ENCODE data around the gene GPD2. TPM values are rescaled to one million over a fixed set of nuclear protein-coding genes. Genes with fewer than 3 reads are reported as not detected.

GPD2 gene
- total and polyA plus RNA-seq, 2 of the 13 experiments (the other 11 are each of a cell fraction or from before 2014, with no cell fraction given) = not detected

DNA sequence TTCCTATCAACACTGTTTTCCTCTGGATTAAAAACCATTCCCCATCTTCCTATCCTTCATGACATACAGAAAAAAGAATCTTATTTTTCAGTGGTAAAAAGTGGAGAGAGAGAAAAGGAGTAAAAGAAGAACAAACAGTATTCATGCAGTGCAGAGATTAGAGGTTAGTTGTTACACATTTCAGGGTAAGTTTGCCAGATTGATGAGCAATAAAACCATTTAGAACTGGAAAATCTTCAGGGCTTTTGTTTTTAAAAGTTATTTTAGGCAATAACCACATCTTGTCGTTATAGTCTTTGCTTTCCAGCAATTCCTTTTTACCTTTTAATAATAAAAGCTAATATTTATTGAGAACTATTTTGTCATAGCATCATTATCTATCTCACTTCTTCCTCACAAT, 104.5 kb downstream of the GPD2 start:
- Histone ChIP-seq H3K9me3 (ENCODE audit: low read length) (no peaks in the 10 kb centered on the region), H4K20me1 (ENCODE audit: insufficient read depth, low read length) (no peaks in the 10 kb centered on the region), H2AFZ (ENCODE audit: low read length) (no peak overlapping the region), H3K79me2 (ENCODE audit: insufficient read depth, low read length) (no peaks in the 10 kb centered on the region), H3K4me2 (ENCODE audit: low read depth, low read length) (no peak overlapping the region), H3K4me1 (ENCODE audit: insufficient read depth, low read length) (no peaks in the 10 kb centered on the region), H3K9ac (ENCODE audit: insufficient read depth, low read depth, low read length) (no peak overlapping the region), H3K27ac (ENCODE audit: extremely low read length, insufficient read depth, low read length) (no peak overlapping the region), H3K27me3 (ENCODE audit: control insufficient read depth in 1 of 2, insufficient read depth in 2 of 2, low read length in 2 of 2) (no peaks in the 10 kb centered on the region), H3K36me3 (replicated peaks in 1 of 2; ENCODE audit: control insufficient read depth in 1 of 2, insufficient read depth in 2 of 2, low read length in 2 of 2) (no peaks in the 10 kb centered on the region), H3K4me3 (replicated peaks in 1 of 3; ENCODE audit: insufficient read depth in 1 of 3, low read depth in 2 of 3, low read length in 3 of 3) (no peak overlapping the region)
- intact Hi-C loops (cut with micrococcal nuclease; ENCODE audit: unreplicated experiment) = no loop called here
- POLR2A ChIA-PET = no interaction called here
- ATAC-seq (no peak), DNase-seq (ENCODE audit: low spot score) (no peak), FAIRE-seq (no peak)
- WGBS (ENCODE audit: low lambda C conversion rate) = 2% methylated on average over 1 of the region's 1 CpG
- CTCF ChIA-PET (ENCODE audit: low intra/inter-chr PET ratio, low total read pairs) = no interaction called here
- in situ Hi-C loops (cut with HindIII; ENCODE audit: extremely low pct_ligation_motif_present, low pct_unique_long_range_greater_than_20kb) = no loop called here
- BruUV-seq (replicated peaks) = no TSS peak
- TF ChIP-seq ATM (IDR thresholded peaks at IDR 0.05; ENCODE audit: borderline replicate concordance) = no peak
- no peak for TF ChIP-seq ZNF766 (CRISPR knock-in tag; IDR thresholded peaks at IDR 0.05; ENCODE audit: borderline replicate concordance)
- TF ChIP-seq, protein P1, sequence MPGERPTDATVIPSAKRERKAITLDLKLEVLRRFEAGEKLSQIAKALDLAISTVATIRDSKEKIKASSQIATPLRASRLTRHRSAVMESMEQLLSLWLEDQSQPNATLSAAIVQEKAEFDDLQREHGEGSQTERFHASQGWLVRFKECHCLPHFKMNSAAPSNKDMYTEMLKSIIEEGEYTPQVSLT (CRISPR knock-in tag; IDR thresholded peaks at IDR 0.05; ENCODE audit: borderline replicate concordance, low read depth) = no peak
- TF ChIP-seq MAZ (IDR thresholded peaks at IDR 0.05; ENCODE audit: borderline replicate concordance, low read depth, low read length) = no peak
- TF ChIP-seq MAZ (CRISPR knock-in tag; IDR thresholded peaks at IDR 0.05; ENCODE audit: low read depth) = no peak
- TF ChIP-seq, protein P2, sequence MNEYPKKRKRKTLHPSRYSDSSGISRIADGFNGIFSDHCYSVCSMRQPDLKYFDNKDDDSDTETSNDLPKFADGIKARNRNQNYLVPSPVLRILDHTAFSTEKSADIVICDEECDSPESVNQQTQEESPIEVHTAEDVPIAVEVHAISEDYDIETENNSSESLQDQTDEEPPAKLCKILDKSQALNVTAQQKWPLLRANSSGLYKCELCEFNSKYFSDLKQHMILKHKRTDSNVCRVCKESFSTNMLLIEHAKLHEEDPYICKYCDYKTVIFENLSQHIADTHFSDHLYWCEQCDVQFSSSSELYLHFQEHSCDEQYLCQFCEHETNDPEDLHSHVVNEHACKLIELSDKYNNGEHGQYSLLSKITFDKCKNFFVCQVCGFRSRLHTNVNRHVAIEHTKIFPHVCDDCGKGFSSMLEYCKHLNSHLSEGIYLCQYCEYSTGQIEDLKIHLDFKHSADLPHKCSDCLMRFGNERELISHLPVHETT (CRISPR knock-in tag; conservative IDR thresholded peaks at IDR 0.05) = no peak
- TF ChIP-seq SIX1 (CRISPR knock-in tag; IDR thresholded peaks at IDR 0.05; ENCODE audit: borderline replicate concordance) = no peak
- TF ChIP-seq HCFC1 (IDR thresholded peaks at IDR 0.05; ENCODE audit: low read depth, low read length) = no peak
- TF ChIP-seq, protein P3, sequence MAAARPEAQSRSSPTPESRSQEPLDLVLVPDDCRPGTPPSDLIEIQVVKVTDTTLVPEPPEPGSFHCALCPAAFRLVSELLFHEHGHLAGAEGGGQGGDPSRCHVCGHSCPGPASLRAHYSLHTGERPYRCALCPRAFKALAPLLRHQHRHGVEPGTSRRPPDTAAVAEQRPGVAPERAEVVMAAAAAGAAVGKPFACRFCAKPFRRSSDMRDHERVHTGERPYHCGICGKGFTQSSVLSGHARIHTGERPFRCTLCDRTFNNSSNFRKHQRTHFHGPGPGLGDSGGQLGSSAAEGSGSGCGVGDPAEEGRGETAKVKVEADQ (CRISPR knock-in tag; IDR thresholded peaks at IDR 0.05; ENCODE audit: borderline replicate concordance) = no peak
- no peak for TF ChIP-seq NAIF1 (CRISPR knock-in tag; IDR thresholded peaks at IDR 0.05; ENCODE audit: borderline replicate concordance)
- TF ChIP-seq, protein P4, sequence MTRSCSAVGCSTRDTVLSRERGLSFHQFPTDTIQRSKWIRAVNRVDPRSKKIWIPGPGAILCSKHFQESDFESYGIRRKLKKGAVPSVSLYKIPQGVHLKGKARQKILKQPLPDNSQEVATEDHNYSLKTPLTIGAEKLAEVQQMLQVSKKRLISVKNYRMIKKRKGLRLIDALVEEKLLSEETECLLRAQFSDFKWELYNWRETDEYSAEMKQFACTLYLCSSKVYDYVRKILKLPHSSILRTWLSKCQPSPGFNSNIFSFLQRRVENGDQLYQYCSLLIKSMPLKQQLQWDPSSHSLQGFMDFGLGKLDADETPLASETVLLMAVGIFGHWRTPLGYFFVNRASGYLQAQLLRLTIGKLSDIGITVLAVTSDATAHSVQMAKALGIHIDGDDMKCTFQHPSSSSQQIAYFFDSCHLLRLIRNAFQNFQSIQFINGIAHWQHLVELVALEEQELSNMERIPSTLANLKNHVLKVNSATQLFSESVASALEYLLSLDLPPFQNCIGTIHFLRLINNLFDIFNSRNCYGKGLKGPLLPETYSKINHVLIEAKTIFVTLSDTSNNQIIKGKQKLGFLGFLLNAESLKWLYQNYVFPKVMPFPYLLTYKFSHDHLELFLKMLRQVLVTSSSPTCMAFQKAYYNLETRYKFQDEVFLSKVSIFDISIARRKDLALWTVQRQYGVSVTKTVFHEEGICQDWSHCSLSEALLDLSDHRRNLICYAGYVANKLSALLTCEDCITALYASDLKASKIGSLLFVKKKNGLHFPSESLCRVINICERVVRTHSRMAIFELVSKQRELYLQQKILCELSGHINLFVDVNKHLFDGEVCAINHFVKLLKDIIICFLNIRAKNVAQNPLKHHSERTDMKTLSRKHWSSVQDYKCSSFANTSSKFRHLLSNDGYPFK (CRISPR knock-in tag; IDR thresholded peaks at IDR 0.05; ENCODE audit: borderline replicate concordance) = no peak
- no peak for TF ChIP-seq AHR (CRISPR knock-in tag; IDR thresholded peaks at IDR 0.05)
- TF ChIP-seq, protein P5, sequence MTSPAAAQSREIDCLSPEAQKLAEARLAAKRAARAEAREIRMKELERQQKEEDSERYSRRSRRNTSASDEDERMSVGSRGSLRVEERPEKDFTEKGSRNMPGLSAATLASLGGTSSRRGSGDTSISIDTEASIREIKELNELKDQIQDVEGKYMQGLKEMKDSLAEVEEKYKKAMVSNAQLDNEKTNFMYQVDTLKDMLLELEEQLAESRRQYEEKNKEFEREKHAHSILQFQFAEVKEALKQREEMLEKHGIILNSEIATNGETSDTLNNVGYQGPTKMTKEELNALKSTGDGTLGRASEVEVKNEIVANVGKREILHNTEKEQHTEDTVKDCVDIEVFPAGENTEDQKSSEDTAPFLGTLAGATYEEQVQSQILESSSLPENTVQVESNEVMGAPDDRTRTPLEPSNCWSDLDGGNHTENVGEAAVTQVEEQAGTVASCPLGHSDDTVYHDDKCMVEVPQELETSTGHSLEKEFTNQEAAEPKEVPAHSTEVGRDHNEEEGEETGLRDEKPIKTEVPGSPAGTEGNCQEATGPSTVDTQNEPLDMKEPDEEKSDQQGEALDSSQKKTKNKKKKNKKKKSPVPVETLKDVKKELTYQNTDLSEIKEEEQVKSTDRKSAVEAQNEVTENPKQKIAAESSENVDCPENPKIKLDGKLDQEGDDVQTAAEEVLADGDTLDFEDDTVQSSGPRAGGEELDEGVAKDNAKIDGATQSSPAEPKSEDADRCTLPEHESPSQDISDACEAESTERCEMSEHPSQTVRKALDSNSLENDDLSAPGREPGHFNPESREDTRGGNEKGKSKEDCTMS (CRISPR knock-in tag; conservative IDR thresholded peaks at IDR 0.05) = no peak
